KMS-11 (cell line): ENCODE results near the gene TICRR.

Experiments
- H2AFZ ChIP-seq: fragments of 200-600 bp; sonication (generic); 2 replicates; pipeline ENCODE4 v1.6.1; 2016; ENCODE audit warnings: antibody characterized with exemption, mixed run types, low read depth
- H3K27ac ChIP-seq: fragments of 200-600 bp; sonication (generic); 2 replicates; pipeline ENCODE4 v1.6.1; 2016; ENCODE audit warnings: mild to moderate bottlenecking, mixed run types
- H3K27me3 ChIP-seq: fragments of 200-600 bp; sonication (generic); 2 replicates; pipeline ENCODE4 v1.6.1; 2017; ENCODE audit warnings: mild to moderate bottlenecking, low read depth, mixed run types, moderate library complexity; ENCODE audit not compliant: insufficient read depth
- H3K36me3 ChIP-seq: fragments of 200-600 bp; sonication (generic); 2 replicates; pipeline ENCODE4 v1.6.1; 2017; ENCODE audit warnings: mild to moderate bottlenecking, mixed run types; ENCODE audit not compliant: insufficient read depth
- H3K4me1 ChIP-seq: fragments of 200-600 bp; sonication (generic); 2 replicates; pipeline ENCODE4 v1.6.1; 2016; ENCODE audit warnings: mild to moderate bottlenecking, low read depth, mixed run types; ENCODE audit not compliant: poor library complexity, severe bottlenecking
- H3K4me2 ChIP-seq: fragments of 200-600 bp; sonication (generic); 2 replicates; pipeline ENCODE4 v1.7.0; 2016; ENCODE audit warnings: mild to moderate bottlenecking, mixed run types
- H3K4me3 ChIP-seq: fragments of 200-600 bp; sonication (generic); IDR thresholded peaks from 2 replicates; pipeline ENCODE4 v1.6.1; 2017; ENCODE audit warnings: low read depth, low read length, mixed read lengths; ENCODE audit not compliant: insufficient read depth
- H3K79me2 ChIP-seq: fragments of 200-600 bp; sonication (generic); 2 replicates; pipeline ENCODE4 v1.6.1; 2016; ENCODE audit warnings: low read depth, mixed run types; ENCODE audit not compliant: insufficient read depth
- H3K9ac ChIP-seq: fragments of 200-600 bp; sonication (generic); 2 replicates; pipeline ENCODE4 v1.6.1; 2016; ENCODE audit warnings: mild to moderate bottlenecking, mixed run types
- H4K20me1 ChIP-seq: fragments of 200-600 bp; sonication (generic); 2 replicates; pipeline ENCODE4 v1.6.1; 2016; ENCODE audit warnings: mild to moderate bottlenecking, mixed run types; ENCODE audit not compliant: insufficient read depth
- TF ChIP-seq, protein P1 (sequence below): fragments of 200-600 bp; sonication (generic); conservative IDR thresholded peaks from 2 replicates; pipeline ENCODE4 v1.6.1; 2017; ENCODE audit warnings: low read depth, mild to moderate bottlenecking, antibody characterized with exemption, low read length, moderate library complexity, mixed read lengths

The TICRR gene

DNA sequence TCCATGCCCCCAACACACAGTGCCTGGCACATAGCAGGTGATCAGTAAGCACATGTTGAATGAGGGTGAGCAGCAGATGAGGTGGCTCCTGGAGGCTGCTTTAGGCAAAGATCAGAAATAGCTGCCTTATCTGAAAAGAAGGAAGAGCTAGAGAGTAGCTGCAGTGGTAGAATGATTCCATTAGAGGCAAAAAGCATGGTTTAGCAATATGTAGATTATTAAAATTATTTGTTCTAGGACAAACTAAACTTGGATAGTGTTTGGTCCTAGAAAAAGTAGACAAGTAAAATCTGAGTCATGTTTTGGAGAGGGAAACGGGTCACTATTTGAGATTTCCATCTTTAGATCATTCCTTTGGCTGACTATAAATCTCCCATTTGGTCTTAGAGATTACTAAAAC lies 47.9 kb downstream of the TICRR start:
- Histone ChIP-seq H2AFZ (no peak overlapping the region), H4K20me1 (no peaks in the 10 kb centered on the region), H3K4me2 (no peak overlapping the region), H3K27ac (no peak overlapping the region), H3K27me3 (no peaks in the 10 kb centered on the region), H3K36me3 (peaks cover 28% of the 10 kb centered on the region), H3K79me2 (no peaks in the 10 kb centered on the region), H3K4me3 (no peak overlapping the region), H3K4me1 (no peaks in the 10 kb centered on the region), H3K9ac (no peak overlapping the region)
- TF ChIP-seq, protein P1, sequence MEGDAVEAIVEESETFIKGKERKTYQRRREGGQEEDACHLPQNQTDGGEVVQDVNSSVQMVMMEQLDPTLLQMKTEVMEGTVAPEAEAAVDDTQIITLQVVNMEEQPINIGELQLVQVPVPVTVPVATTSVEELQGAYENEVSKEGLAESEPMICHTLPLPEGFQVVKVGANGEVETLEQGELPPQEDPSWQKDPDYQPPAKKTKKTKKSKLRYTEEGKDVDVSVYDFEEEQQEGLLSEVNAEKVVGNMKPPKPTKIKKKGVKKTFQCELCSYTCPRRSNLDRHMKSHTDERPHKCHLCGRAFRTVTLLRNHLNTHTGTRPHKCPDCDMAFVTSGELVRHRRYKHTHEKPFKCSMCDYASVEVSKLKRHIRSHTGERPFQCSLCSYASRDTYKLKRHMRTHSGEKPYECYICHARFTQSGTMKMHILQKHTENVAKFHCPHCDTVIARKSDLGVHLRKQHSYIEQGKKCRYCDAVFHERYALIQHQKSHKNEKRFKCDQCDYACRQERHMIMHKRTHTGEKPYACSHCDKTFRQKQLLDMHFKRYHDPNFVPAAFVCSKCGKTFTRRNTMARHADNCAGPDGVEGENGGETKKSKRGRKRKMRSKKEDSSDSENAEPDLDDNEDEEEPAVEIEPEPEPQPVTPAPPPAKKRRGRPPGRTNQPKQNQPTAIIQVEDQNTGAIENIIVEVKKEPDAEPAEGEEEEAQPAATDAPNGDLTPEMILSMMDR, result no peak

DNA sequence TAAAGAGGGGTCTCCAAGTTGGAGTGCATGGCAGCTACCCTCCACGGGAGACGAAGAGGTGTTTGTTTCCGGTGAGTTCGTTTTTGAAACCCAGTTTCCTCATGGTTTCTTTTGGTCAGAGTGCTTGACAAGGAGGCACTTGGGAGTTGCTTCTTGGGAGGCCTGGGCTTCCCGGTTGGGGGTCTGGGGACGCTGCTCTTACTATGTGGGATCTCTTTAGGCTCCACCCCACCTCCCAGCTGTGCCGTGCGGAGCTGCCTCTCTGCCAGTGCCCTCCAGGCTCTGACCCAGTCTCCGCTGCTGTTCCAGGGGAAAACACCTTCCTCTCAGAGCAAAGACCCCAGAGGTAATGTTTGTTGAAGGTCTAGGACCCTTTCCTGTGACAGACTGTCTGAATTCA lies 50.4 kb downstream of the TICRR start:
- TF ChIP-seq, protein P1, result no peak

DNA sequence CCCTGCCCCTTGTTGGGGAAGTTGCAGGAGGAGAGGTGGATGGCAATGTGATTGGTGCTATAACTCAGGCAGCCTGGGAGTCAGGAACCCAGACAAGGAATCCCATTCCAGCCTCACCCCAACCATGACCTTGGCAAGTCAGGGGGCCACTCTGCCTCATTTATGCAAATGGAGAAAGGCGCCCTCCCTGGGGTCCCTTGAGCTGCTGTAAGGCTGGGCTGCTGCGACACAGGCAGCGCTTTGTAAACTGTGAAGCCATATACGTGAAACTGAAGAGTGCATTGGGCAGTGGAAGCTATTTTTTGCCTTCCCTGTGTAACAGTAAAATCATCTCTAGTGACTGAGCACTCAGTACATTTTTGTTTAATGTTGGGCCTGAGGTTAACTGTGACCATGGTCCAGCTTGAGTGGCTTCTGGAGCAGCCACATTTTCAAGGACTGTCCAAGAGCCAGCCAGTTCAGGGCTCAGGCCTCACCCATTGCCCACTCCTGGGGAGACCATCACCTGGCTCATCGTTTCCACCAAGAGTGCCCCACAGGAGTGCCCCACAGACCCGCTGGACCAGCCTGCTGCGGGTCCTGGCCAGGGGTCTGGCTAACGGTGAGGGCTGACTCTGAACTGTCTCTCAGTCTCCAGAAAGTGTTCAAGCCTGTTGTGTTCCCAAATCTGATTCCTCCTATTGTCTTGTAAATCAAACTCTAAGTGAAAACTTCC lies 52.1 kb downstream of the TICRR start:
- Histone ChIP-seq H3K27me3 (no peaks in the 10 kb centered on the region), H3K36me3 (peaks cover 7% of the 10 kb centered on the region)

More for the DNA sequence above, 50.4 kb downstream of the TICRR start:
- H3K4me2 ChIP-seq, result no peak overlapping the region
- H3K4me1 ChIP-seq, result no peaks in the 10 kb centered on the region
- no peaks in the 10 kb centered on the region for H3K79me2 ChIP-seq
- H3K9ac ChIP-seq, result no peak overlapping the region
- no peaks in the 10 kb centered on the region for H3K27me3 ChIP-seq
- no peaks in the 10 kb centered on the region for H4K20me1 ChIP-seq
- peaks cover 14% of the 10 kb centered on the region for H3K36me3 ChIP-seq
- no peak overlapping the region for H2AFZ ChIP-seq
- no peak overlapping the region for H3K4me3 ChIP-seq
- H3K27ac ChIP-seq, result no peak overlapping the region

DNA sequence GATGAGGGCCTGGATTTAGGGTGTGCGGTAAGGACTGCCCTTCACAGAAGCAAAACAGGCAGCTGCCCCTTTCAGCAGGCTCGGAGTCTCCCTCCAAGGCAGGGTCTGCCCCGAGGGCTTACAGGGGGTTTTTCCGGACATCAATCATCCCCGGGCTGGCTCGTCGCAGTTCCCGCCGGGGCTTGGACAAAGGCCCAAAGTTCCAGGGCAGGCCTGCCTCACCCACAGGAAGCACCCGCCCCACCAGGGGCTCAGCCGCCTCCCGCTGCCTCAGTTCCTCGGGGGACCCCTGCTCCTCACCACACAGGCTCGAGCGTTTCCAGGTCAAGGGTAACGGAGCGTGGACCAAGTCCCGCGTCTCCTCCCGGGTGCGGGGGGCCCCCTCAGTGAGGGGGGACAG lies 53.0 kb downstream of the TICRR start:
- H3K4me3 ChIP-seq, result no peak overlapping the region
- peaks cover 7% of the 10 kb centered on the region for H3K36me3 ChIP-seq
- H3K4me2 ChIP-seq, result no peak overlapping the region
- H4K20me1 ChIP-seq, result no peaks in the 10 kb centered on the region
- H3K9ac ChIP-seq, result no peak overlapping the region
- no peaks in the 10 kb centered on the region for H3K79me2 ChIP-seq
- H3K4me1 ChIP-seq, result no peaks in the 10 kb centered on the region
- no peaks in the 10 kb centered on the region for H3K27me3 ChIP-seq
- H2AFZ ChIP-seq, result no peak overlapping the region
- TF ChIP-seq, protein P1, result no peak
- H3K27ac ChIP-seq, result no peak overlapping the region

More for the DNA sequence above, 52.1 kb downstream of the TICRR start:
- no peak overlapping the region for H3K4me2 ChIP-seq
- no peaks in the 10 kb centered on the region for H3K79me2 ChIP-seq
- H3K9ac ChIP-seq, result no peak overlapping the region
- TF ChIP-seq, protein P1, result no peak
- H3K27ac ChIP-seq, result no peak overlapping the region
- H3K4me1 ChIP-seq, result no peaks in the 10 kb centered on the region
- H3K4me3 ChIP-seq, result no peak overlapping the region
- H4K20me1 ChIP-seq, result no peaks in the 10 kb centered on the region
- H2AFZ ChIP-seq, result no peak overlapping the region
